GM21360 (cell line): ENCODE measurements around the gene FCGBP.
"Not testable (repeated sequence)": the region's sequence is repeated elsewhere in the genome, so short reads cannot be mapped to it uniquely, and the experiment has no call there.

Experiments
- ATAC-seq: cut with Tn5 transposase; IDR thresholded peaks from one replicate; pipeline ENCODE4 v1.9.1; 2021; ENCODE audit warnings: mild to moderate bottlenecking, moderate library complexity; ENCODE audit not compliant: unreplicated experiment

The FCGBP gene

DNA sequence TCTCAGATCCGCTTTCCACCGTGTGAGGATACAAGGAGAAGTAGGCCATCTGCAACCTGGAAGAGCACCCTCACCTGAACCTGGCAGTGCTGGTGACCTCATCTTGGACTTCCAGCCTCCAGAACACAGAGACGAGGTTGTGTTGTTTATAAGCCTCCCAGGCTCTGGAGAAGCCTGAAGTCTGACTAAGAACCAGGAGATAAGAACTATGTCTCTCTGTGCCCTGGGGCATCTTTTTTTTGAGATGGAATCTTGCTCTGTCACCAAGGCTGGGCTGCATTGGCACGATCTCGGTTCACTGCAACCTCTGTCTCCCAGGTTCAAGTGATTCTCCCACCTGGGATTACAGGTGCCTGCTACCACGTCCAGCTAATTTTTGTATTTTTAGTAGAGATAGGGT, 14.5 kb downstream of the FCGBP start:
- no peak for ATAC-seq

DNA sequence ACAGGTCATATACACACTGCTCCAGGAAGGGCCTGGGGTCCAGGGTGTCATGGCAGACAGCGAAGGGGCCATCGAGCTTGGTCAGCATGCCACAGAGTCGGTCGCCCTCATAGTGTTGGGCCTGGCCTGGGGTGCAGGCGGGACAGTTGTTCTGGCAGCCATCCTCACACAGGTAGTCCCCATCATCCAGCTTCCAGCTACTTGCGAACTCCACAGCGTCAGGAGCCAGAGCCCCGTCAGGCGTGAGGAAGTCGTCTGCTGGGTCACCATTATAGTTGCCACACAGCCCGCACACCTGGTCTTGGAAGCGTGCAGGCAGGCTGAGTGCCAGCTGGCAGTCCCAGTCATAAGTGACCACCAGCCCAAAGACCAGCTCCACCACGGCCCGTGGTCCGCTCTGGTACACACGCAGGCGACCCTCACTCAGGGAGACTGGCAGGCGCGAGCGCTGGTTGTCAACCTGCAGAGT, 16.2 kb downstream of the FCGBP start:
- ATAC-seq: no peak

DNA sequence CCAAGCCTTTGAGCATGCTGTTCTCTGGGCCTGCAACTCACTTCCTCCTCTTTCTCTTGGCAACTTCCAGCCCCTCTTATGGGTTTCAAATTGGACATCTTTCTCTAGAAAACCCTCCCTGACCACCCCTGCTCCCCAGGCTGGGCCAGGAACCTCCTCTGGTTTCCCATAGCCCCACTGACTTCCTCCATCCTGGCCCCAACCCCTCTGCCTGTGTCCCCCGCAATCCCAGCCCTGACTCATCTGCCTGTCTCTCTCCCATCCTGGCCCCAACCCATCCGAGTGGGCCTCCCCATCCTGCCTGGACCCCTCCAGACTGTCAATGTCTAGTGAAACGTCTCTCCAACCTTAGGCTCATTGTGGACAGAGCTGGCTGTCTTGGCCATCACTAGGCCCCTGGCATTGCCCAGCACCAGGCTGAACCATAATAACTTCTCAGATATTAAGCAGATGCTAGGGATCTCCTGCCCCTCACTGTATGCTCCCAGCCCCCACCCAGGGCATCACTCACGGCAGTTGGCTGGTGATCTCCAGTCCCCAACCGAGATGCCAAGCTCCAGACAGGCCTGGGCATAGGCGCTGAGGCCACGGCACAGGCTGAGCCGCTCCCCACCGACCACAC, 16.8 kb downstream of the FCGBP start:
- no peak for ATAC-seq

DNA sequence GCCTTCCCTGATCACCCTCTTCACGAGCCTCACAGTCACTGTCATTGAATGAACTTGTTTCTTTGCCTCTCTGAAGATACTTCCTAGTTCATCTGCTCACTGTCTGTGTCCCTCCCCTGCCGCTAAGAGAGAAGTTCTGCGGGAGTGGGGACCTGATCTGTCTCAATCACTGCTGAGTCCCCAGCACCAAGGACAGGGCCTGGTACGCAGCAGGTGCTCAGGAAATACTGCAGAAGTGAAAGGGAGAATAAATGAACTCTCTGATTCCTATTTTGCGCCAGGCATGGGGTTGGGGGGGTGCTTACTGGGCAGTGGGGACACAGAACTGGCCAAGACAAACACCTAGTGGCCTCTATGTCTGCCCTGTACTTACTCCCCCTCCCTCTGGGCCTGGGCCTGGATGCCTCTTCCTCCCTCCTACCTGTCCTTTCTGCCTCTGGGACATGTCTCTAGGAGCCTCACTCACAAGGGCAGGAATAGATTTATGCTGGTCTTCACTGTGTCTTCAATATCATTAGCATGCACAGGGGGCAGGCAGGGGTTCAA, 17.5 kb downstream of the FCGBP start:
- ATAC-seq: no peak

DNA sequence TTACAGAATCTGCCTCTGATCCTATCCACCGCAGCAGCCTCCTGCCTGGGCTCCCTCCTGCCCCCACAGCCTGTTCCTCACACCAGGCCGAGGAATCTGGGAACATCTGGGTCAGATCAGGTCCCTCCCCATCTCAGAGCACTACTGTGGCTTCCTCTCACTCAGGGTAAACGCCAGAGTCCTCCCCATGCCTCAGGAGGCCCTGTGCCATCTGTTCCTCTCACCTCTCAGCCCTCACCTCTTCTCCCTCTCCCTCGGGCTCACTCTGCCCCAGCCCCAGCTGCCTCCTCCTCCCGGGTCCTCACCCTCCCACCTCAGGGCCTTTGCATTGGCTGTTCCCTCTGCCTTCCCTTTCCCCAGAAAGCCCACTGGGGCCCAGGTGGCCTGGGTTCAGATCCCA, 18.2 kb downstream of the FCGBP start:
- ATAC-seq: no peak

DNA sequence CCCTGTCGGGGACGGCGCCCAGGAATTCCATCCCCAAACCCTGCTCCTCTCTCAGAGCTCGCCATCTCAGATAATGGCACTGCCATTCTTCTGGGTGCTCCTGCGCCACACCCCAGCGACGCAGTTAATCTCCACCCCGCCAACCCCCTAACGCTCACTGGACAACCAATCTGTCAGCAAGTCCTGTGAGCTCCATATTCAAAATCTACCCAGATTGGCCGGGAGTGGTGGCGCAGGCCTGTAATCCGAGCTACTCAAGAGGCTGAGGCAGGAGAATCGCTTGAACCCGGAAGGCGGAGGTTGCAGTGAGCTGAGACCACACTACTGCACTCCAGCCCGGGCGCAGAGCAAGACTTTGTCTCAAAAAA, 18.6 kb downstream of the FCGBP start:
- ATAC-seq: no peak

DNA sequence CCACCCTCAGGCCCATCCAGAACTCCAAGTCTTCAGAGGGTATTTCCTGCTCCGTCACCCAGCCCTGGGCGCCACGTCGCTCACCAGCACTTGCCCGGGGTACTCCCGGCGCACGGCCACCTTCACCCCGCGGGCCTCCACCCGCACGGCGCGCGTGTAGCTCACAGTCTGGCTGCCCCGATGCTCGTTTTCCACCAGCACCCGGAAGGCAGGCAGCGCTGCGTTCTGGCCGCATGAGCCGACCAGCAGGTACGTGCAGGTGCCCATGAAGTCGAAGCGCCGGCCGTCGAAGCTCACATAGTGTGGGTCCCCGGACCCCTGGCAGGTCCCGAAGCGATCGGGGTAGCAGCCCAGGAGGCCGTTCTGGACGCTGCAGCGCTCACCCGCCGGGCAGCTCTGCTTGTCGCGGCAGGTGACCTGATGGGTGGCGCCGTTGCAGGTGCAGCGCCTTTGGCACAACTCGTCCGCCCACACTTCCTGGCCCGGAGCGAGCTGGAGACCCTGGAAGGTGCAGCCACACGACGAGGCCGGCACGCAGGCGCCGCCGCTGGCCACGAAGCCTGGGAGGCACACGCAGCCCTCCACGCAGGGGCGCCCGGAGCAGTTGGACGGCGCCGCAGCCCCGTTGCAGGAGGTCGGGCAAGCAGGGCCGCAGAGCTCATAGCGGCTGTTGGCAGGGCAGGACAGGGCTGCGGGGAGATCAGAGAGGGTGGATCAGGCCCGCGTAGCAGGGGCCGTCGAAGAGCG, 19.2 kb downstream of the FCGBP start:
- ATAC-seq: no peak

DNA sequence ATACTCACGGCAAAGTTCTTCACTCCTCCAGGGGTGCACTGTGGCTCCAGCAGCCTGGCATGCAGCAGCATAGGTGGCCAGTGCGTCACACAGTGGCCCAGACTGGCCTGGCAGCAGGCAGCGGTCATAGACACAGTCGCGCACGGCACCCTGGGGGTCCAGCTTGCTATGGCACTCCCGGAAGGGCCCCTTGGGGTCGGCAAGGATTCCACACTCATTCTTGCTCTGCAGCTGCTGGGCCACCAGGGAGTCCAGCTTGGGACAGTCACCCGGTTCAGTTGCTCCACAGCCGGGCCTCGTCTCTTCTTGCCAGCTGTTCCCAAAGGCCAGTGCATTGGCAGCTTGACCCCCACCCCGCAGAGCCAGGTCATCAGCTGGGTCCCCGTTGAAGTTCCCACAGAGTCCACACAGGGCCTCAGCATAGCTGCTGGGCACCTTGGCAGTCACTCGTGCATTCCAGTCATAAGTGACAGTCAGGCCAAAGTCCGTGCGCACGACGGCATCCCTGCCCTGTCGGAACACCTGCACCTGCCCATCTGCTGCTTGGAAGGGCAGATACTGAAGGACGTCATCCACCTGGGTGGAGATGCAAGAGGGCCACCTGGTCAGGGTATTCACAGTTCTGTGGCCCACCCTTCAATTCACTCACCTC, 20.6 kb downstream of the FCGBP start:
- no peak for ATAC-seq

DNA sequence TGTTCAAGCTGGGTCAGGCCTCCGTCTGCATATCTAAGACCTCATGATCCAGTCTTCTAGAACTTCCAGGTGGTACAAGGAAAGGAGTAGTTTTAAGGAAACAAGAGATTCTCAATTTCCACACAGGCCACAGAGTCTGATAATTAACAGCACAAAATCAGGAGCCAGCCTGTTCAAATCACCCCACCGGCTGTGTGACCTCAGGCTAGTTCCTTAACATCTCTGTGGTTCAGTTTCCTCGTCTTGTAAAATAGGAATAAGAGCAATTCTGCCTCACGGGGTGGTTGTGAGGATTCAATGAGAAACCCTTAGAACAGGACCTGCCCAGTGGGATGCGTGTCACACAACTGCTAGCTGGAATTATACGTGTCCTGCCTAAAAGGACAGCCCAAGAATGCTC, 25.6 kb downstream of the FCGBP start:
- ATAC-seq: no peak

DNA sequence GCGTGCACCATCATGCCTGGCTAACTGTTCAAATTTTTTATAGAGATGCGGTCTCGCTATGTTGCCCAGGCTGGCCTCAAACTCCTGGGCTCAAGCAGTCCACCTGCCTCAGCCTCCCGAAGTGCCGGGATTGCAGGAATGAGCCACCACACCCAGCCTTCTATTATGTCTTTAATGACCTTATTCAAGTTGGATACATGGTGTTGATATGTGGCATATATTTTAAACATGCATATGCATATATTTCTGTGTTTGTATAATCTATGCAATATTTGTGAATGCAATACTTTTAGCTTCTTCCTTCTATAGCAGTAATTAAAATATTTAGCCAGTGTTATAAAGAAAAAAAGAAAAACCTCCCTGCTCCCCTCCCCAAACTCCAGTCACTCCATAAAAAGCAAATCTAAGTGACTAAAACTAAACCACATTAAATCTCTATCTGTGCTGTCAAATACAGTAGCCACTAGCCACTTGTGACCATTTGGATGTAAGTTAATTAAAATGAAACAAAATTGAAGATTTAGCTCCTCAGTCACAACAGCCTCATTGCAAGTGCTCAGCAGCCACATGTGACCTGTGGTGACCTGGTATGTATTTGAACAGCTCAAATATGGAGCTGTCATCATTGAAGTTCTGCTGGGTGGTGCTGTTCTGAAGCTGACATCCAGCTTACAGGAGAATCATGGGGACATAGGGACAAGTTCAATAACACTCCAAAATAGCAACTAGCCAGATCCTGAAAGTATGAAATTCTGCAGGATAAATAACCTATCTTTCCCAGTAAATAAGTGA, 27.4 kb downstream of the FCGBP start:
- ATAC-seq: no peak

DNA sequence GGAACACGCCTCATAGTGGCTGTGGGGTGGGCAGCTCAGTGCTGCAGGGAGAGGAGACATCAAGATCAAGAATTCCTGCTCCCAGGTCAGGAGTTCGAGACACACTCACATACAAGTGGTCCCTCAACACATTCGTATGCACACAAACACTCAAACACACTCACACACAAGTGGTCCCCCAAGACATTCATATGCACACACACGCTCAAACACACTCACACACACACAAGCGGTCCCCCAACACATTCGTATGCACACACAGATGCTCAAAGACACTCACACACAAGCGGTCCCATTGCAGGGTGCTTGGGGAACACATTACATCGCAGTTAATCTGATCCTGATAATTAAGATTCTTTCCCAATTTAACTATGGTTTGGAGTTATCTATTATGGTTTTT, 28.2 kb downstream of the FCGBP start:
- no peak for ATAC-seq

DNA sequence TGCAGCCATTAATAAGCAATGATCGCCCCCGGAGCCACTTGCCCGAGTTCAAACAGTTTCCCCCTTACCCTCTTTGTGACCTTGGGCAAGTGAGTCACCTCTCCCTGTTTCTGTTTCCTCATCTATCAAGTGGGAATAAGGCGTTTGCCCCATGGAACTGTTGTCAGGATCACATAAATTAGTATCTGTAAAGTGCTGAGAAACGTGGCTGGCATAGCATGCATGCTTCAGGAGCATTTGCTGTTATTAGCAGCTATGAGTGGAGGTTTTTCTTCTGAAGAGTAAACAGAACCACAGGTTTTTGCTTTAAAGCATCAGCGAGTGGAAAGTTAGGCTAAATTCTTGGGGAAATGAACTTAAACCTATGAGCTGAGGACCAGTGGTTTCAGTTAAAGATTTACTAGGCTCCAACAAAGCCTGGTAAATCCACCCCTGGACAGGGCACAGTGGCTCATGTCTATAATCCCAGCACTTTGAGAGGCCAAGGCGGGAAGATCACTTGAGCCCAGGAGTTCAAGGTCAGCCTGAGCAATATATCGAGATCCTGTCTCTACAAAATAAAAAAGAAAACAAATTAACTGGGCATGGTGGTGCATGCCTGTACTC, 30.8 kb downstream of the FCGBP start:
- ATAC-seq: not testable (repeated sequence)

DNA sequence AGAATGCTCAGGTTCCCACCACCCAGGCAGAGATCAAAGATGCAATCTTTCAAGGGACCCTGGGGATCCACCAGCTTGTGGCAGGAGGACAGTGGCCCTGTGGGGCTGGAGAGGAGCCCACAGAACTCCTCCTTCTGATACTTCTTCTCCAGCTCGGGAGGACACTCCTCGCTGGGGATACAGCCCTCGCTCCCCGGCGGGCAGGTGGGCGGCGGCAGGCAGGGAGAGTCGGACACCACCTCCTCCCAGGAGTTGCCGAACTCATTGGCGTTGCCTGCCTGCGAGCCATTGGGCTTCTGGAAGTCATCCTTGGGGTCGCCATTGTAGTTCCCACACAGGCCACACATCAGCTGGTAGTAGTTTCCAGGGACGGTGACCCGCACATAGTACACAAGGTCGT, 32.1 kb downstream of the FCGBP start:
- ATAC-seq: not testable (repeated sequence)

DNA sequence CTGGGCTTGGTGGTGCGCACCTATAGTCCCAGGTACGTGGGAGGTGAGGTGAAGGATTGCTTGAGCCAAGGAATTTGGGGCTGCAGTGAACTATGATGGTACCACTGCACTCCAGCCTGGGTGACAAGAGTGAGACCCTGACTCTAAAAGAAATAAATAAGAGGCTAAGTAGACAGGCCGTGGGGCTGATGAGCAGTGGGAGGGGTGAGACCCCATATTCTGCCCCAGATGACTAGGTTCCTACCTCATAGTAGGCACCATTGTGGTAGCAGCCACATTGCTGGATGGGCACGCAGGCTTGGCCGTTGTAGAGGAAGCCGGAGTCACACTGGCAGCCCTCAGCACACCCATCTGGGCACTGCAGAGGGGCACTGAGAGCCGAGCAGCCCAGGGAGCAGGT, 32.8 kb downstream of the FCGBP start:
- not testable (repeated sequence) for ATAC-seq

DNA sequence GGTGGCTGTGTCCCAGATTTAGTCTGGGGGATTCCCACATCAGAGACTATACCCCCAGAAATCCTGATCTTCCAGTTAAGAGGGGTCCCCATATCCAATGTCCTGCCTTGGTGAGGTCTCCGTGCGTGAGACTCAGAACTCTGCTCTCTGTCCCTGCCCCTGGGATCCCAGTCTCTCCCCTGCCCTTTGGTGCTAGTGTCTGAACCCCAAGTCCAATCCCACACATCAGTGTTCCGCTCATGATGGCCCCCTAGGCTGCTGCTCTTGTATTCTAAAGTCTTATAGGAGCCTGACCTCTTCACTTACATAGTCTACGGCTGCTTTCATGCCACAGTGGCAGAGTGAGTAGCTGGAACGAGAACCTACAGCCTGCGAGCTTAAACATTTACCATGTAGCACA, 35.6 kb downstream of the FCGBP start:
- ATAC-seq: not testable (repeated sequence)

DNA sequence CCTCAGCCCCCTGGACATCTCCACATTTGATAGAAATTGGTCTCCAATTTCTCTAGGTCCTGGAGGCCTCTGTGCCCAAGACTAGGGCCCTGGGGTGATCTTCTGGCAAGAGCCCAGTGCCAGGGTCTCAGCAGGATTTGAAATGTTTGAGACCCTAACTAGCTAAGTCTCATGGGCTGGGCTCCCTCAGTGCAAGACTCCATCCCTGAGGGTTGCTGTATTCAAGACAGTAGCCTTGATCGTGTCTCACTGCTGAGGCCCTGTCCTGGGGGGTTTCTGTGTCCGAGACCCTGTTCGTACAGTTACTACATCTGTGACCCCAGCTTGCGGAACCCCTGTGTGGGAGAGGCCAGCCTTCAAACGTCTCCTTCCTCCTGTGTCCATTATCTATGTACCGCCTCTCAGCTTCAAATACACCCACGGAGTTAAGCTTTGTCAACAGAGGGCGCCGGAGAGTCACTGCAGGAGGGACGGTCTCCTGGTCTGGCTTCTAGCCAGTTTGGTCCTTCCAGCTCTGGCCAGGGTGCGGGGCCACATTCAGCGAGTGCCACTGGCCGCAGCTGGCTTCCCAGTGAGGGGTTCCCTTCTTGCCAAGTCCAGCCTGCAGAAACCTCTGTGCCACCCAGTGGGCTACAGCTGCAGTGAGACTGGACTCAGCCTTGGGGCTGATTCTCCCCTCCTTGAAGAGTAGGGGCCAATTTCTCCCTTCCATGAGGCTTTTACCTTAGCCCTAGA, 36.8 kb downstream of the FCGBP start:
- ATAC-seq: not testable (repeated sequence)

DNA sequence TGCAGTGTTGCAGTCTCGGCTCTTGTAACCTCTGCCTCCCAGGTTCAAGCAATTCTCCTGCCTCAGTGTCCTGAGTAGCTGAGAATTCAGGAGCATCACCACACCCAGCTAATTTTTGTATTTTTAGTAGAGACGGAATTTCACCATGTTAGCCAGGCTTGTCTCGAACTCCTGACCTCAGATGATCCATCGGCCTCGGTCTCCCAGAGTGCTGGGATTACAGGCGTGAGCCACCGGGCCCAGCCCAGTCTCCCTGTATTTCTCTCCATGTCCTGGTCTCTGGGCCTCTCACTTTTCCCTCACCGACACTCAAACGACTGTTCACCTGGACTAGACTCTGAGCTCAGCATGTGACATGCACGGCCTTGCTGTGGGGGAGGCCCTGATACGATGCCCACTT, 39.3 kb downstream of the FCGBP start:
- ATAC-seq: not testable (repeated sequence)

DNA sequence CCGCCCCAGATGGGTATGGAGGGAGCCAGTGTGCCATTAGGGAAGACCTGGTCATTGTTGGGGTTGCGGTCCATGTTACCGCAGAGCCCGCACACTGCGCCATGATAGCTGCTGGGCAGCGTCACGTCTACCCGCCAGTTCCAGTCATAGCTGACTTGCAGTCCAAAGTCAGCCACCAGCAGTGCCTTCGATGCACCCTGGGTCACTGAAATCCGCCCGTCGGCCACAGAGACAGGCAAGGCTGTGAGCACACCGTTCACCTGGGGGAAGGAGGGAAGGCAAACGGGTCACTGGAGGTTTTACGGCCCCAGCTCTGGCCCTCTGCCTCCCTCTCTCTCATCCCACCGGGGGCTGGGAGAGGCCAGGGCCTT, 40.2 kb downstream of the FCGBP start:
- ATAC-seq: not testable (repeated sequence)

DNA sequence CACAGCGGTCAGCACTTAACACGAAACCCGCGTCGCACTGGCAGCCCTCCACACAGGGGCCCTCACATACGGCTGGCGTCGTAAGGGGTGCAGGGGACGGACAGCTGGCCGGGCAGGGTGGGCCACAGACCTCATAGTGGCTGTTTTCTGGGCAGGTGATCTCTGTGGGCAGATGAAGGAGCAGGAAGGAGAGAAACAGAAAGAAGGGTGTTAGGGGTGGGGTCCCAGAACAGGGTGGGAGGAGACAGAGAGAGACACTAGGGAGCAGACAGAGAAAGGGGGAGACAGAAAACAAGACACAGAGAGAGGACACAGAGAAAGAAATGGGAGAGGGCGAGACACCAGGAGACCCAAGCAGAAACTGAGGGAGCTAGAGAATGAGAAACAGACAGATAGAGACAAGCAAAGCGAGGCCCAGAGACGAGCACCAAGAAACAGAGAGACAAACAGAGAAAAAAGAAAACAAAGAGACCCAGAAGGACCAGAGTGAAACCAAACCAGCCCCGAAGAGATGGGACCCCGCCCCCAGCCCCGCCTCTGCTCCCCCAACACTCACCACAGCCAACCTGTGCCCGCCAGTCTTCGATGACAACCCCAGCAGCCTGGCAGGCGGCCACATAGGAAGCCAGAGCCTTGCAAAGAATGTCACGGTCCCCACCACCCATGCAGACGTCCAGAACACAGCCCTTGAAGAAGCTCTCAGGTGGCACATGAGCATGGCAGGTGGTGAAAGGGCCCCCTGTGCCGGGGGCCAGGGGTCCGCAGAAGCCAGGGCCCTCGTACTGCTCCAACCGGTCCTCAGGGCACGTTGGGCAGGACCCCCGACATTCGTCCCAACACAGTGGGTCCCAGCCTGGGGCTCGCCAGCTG, 40.8 kb downstream of the FCGBP start:
- not testable (repeated sequence) for ATAC-seq
